Stimulated activated CD8-positive, alpha-beta memory T cell treated with anti-CD3 and anti-CD28 coated beads, Interleukin-4, amount 100 ng/mL, for 48 hours (primary cell): ENCODE data around the gene PPP5C.
"Not testable (repeated sequence)": the region's sequence is repeated elsewhere in the genome, so short reads cannot be mapped to it uniquely, and the experiment has no call there.

Source experiments
- DNase-seq: peaks from one replicate; pipeline ENCODE4 v3.0.0-alpha.2; 2020

The PPP5C gene

DNA sequence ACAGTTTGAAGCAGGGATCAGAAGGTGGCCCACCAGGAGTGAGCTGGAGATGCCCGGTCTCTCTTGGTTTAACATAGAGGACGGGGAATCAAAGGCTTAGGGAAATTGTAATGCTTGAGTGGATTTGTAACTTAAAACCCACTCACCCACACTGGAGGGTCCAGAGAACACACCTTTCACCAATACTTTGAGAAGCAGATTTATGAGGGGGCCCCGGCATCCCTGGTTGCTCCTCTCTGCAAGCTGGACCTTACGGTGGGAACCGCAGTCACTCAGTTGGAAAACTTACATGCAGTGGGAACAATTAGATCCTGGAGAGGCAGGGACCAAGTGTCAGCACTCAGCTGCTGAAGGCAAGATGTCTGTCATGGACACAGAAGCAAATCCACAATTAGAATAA lies 20.5 kb downstream of the PPP5C start:
- no peak for DNase-seq

GRCh38 chr19:46368116-46368515 lies 21.2 kb downstream of the PPP5C start:
- DNase-seq = no peak

DNA sequence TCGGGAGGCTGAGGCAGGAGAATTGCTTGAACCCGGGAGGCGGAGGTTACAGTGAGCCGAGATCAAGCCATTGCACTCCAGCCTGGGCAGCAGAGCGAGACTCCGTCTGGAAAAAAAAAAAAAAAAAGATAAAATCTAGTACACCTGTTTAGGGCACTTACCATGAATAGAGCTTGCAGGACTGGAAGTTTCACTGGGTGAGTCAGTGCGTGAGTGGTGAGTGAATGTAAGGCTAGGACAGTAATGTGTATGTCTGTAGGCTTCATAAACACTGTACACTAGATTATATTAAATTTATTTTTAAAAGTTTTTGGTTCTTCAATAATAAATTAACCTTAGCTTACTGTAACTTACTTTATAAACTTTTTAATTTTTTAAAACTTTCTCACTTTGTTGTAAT lies 22.9 kb downstream of the PPP5C start:
- DNase-seq = no peak

DNA sequence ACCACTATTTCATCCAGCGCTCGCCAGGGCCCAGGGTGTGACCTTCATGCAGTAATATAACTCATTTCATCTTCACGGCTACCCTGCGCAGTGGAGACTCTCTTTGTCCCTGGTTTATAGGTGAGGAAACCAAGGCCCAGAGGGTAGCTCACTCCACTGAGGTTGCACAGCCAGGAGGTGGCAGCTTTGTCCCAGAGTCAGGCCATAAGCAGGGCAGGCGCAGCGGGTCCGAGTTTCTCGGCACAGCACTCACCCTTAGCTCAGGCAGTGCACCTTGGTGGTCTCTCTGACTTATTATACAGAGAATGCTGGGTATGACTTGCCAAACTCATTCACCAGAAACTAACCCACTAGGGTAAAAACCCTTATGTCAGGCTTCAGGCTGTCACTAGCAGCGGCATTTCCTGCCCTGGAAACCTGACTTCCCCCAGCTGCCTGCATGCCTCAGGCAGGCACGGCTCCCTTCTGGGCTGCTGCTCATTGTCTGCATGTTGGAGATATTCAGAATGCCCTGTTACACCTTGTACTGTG lies 24.5 kb downstream of the PPP5C start:
- no peak for DNase-seq

DNA sequence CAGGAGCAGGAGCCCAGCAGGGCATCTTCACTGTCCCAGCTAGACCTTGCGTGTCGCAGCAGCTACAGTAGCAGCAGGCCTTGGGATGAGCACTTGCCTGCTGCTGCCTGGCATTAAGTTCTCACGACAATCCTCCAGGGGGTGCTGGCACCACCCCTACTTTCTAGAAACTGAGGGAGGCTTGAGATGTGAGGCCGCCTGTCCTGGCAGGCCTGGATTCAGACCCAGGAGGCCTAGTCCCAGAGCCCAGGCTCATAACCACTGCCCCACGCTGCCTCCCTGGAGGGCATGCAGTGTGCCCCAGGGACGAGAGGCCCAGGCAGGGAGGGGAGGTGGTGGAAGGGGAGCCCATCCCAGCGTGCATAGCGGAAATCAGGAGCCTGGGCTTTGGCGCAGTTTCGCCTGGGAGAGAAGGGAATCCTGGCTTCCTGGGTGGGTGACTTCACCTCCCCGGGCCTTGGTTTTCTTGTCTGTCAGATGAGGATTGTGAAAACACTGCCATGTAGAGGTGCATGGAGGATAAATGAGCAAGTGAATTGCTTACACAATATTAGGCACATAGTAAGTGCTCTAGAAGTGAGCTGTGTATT lies 26.1 kb downstream of the PPP5C start:
- no peak for DNase-seq

- no peak for DNase-seq
Observed at GRCh38 chr19:46373491-46374359, 26.8 kb downstream of the PPP5C start.

DNA sequence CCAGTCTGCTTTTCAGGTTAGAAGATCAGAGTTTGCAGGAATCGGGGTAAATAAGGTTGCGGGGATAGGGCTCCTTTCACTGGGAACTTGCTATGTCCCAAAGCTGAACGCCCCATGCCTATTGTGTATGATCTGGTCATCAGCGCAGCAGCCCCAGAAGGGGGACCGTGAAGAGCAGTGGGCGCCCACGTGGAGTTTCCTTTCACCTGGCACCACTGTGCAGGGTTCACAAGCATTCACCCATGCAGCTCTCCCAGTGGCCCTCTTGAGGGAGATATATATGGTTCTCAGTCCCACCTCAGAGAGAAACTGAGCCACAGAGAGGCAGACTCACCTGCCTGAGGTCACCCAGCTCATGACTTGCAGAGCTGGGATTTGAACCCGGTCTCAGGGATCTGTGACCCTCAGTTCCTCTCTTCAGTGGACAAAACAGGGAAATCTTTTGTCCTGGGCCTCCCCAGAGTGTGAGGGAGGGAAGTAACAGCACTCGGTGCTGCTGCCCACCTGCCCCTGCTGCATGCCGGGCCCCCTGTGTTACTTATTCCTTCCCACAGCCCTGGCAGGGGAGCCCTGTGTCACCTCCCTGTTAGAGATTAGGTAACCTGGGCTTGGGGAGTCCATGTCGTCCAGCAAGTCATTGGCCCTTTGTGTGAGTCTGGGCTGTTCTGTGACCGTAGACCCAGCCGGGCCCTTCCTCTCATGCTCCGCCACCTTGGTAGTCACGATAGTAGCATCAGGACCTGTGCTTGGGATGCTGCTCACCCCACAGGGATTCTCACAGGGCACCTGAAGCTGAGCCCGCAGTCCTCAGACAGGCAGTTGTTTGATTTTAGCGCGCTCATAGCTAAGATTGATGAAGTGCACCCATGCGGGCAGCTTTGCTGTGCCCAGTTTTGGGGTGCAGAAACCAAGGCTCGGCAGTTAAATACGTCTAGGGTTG lies 27.9 kb downstream of the PPP5C start:
- no peak for DNase-seq

DNA sequence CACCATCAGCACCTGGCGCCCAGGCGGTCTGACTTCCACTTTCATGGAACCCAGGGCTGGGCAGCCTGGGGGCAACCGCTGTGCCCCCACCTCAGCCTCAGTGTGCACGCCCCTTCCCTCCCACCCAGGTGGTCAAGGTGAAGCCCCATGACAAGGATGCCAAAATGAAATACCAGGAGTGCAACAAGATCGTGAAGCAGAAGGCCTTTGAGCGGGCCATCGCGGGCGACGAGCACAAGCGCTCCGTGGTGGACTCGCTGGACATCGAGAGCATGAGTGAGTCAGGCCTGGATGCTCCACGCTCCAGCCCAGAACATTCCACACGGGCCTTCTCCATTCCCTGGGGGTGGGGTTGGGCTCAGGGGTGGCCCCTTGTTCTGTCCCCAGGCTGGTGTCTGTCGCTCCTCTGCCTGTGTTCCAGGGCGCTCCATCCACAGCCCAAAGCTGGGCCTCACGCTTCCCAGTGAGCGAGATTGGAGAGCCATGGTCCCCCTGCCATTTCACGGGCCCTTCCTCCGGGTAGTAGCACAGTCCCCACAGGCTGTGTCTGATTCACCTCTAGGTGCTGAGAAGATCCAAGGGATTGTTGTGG lies 28.7 kb downstream of the PPP5C start:
- DNase-seq = not testable (repeated sequence)

DNA sequence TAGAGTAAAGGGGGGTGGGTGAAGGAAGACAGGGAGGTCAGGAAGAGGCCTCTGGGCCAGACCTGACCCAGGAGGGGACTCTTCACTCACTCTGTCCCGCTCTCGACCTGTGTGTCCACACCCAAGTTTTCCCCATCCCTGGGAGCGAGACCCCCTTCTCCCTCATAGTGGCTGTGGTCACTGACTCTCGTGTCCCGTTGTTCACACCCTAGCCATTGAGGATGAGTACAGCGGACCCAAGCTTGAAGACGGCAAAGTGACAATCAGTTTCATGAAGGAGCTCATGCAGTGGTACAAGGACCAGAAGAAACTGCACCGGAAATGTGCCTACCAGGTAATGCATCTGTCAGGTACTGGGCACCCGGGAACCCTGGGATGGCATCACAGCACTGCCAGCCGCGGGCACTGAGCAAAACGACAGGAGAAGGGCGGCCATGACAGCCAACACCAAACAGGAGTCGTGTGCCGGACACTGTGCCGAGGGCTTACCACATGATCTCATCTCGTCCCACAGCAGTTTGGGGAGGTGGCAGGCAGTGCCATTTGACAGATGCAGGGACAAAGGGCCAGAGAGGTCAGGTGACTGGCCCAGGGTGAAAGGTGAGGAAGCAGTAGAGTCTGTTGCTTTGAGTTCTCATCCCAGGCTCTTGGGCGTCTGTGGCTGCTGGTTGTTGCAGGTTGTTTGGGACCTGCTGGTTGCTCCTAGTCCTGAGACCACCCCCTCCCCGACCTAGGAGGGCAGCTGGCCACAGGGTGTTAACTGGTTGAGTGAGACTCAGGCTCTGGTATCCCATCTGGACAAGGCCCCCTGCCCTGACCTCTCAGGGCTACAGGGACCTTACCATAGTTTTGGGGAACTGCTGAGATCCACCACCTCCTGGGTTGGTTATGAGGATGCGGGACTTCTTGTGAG lies 29.6 kb downstream of the PPP5C start:
- DNase-seq = no peak

DNA sequence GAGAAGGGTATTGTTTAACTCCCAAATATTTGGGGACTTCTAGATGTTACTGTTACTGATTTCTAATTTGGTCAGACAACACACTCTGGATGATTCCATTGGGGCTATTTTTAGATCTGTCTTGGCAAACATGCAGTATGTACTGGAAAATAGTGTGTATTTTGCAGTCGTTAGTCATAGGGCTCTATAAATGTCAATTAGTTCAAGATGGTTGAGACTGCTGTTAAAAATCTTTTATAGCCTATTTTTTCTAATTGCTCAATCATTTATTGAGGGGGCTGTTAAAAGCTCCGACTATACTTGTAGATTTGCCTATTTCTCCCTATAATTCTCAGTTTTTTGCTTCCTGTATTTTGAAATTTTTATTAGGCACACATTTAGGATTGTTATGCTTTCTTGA lies 31.4 kb downstream of the PPP5C start:
- no peak for DNase-seq

DNA sequence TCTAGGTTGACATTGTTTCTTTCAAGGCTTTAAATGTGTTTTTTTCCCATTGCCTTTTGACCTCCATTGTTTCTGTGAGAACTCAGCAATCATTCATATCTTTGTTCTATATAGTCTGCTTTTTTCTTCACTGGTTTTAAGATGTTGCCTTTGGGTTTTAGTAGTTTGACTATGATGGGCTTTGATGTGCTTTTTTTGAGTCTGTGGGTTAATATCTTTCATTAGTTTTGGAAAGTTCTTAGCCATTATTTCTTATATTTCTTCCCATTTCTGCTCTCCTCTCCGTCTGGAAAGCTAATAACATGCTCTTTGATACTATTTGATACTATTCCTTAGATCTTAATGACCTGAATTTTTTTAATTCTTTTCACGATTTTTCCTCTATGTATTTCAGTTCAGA lies 33.8 kb downstream of the PPP5C start:
- DNase-seq = no peak

DNA sequence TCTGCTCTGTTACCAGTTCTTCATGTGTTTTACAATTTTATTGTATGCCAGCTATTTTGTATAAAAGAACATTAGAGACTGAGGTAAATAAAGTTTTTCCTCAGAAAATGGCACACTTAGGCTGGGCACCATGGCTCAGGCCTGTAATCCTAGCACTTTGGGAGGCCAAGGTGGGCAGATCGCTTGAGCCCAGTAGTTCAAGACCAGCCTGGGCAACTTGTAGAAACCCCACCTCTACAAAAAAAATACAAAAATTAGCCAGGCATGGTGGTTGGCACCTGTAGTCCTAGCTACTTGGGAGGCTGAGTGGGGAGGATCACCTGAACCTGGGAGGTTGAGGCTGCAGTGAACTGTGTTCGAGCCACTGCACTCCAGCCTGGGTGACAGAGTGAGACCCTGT lies 34.5 kb downstream of the PPP5C start:
- DNase-seq = no peak

DNA sequence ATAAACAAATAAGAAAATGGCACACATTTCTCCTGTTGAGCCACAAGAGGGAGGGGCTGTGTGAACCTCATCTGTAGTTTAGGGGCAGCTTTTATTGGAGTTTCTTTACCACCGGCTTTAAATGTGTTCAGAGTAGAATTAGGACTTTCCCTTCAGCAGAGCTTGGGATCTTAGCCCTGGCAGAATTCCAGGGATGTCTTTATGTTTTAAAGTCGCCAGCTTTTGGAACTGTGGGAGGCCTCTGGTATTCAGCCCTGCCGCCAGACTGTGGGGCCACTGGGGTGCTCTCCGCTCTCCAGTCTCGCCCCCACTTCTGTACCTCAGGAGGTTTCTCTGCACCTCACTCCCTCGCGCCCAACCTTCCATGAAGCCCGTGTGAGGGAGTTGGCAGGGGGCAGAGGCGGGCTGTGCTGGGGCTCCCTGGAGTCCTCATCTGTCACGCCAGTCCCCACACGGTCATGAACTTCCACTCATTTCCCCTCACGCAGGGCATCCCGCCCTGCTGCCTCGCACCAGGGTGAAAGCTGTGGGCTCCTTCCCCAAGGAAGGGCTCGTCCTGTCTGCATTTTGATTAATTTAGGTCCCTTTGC lies 35.0 kb downstream of the PPP5C start:
- no peak for DNase-seq

DNA sequence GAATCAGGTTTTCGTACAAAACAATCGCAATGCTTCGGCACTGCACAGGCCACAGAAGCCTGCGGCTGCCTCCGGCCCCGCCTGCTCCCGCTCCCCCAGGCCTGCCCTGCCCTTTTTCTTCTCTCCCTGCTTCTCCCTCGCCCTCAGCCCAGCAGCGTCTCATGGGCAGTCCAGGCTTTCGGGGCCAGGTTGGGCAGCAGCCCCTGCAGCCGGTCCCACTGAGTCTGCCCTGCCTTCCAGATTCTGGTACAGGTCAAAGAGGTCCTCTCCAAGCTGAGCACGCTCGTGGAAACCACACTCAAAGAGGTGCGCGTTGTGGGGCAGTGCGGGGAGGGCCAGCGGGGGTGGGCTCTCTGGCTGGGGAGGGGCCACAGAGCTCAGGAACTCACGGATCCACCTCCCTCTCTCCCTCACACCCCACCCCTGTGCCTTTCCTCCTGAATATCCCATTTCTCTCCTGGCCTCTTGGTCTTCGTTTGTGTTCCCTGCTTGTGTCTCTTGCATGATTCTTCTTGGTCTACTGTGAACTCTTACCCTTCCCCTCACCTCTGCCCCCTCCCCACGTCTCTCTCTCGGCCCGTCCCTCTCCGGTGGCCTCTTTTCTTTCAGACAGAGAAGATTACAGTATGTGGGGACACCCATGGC lies 36.4 kb downstream of the PPP5C start:
- no peak for DNase-seq

DNA sequence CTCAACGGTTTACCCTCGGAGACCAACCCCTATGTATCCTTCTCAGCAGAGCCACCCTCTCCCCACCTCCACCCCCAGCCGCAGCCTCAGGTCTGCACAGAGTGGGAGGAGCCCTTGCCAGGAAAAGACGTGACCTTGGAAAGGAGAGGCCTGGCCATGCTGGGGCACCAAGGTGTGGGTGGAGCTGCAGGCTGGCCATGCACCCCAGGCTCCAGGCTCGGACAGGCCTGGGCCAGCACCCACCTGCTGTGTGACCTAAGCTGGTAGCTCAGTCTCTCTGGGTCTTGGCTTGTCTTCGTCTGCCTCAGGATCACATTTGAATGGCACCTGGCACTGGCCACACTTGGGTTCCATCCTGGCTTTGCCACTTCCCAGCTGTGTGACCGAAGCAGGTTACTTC lies 37.0 kb downstream of the PPP5C start:
- DNase-seq = no peak

DNA sequence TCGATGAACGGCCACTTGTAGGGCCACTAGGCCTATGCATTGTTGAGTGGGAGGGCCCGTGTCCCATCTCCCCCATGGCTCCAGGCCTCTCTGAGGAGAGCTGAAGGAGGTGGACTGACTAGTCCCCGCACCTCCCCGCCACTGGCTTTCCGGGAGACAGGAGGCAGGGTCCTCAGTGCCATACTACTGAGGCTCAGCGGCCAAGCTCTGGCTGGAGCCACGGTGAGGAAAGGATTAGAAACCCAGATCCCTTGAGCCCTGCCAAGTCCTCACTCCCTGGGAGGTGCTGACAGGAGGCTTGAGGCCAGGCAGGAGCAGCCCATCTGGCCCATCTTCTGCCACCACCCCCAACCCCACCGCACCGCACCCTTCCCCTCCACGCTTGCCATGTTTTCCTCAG lies 37.5 kb downstream of the PPP5C start:
- no peak for DNase-seq

GRCh38 chr19:46385636-46386035 lies 38.7 kb downstream of the PPP5C start:
- no peak for DNase-seq

DNA sequence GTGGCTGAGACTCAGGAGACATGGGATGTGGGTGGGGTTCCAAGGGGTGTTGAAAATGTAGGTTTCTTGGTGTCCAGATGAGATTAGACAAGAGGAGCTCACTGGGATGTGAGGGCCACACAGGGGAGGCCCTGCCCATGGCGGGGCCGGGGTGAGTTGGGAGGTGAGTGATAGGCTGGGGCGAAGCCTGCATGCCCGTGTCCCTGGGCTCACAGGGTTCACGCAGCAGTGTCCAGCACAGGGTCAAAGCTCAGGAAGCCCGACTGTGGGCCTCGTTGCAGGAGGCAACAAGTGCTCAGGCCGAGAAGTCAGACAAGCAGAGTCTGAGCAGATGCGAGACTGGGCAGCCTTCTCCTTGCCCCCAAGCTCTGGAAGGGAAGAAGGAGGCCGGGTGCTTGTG lies 39.3 kb downstream of the PPP5C start:
- DNase-seq = no peak

GRCh38 chr19:46386996-46387712 lies 40.3 kb downstream of the PPP5C start:
- no peak for DNase-seq

- DNase-seq = no peak
Observed at GRCh38 chr19:46387713-46388130, 40.8 kb downstream of the PPP5C start.
